B cell (primary cell): Measurements from ENCODE around the gene OR51L1. TPM values are rescaled to one million over a fixed set of nuclear protein-coding genes. Genes with fewer than 3 reads are reported as not detected.

Experiments
- ATAC-seq: fragments of 200-7000 bp; cut with Tn5 transposase; one replicate; pipeline ENCODE4 v1.10.0; 2021; ENCODE audit warnings: low read depth, mild to moderate bottlenecking, moderate number of reproducible peaks, moderate library complexity
- CTCF ChIA-PET: fragments of 350-600 bp; sonication (Branson Sonifier 250); formaldehyde crosslinking; loops from one replicate; lab custom pipeline; 2021; ENCODE audit warnings: antibody characterized with exemption, inconsistent platforms; lab: Charles Lee
- POLR2A ChIA-PET: fragments of 350-600 bp; sonication (Branson Sonifier 250); formaldehyde crosslinking; loops from one replicate; lab custom pipeline; 2021; ENCODE audit warnings: antibody characterized with exemption; lab: Charles Lee
- DNase-seq: peaks from one replicate; pipeline ENCODE4 v3.0.0; 2013
- H2AFZ ChIP-seq: 2 replicates; pipeline ENCODE4 v1.6.1; 2012; ENCODE audit warnings: mild to moderate bottlenecking, low read depth, low read length; ENCODE audit not compliant: insufficient read depth, poor library complexity, severe bottlenecking
- H3K27ac ChIP-seq, 2 donors: 1 replicate in 1 of 2; 2 replicates in 1 of 2; pipeline ENCODE4 v1.5.1; 2012 to 2013; ENCODE audit warnings: low read length in 2 of 2, mild to moderate bottlenecking in 2 of 2, moderate library complexity in 1 of 2
- H3K27me3 ChIP-seq, 4 experiments: fragments of 200-600 bp in 1 of 4; sonication (generic) in 1 of 4; replicated peaks in 1 of 4; 1 replicate in 2 of 4; 2 replicates in 2 of 4; pipeline versions ENCODE4 v1.6.1 to v1.7.0; 2013 to 2016; ENCODE audit warnings: low read length in 3 of 4, mild to moderate bottlenecking in 2 of 4, mixed read lengths in 1 of 4, moderate library complexity in 1 of 4; ENCODE audit not compliant: insufficient read depth in 4 of 4, control insufficient read depth in 3 of 4; ENCODE audit errors: control extremely low read depth in 1 of 4
- H3K36me3 ChIP-seq, 2 experiments: replicated peaks in 1 of 2; 1 replicate in 1 of 2; 2 replicates in 1 of 2; pipeline versions ENCODE4 v1.6.1 to v1.7.1; 2013; ENCODE audit warnings: low read length in 1 of 2; ENCODE audit not compliant: insufficient read depth in 2 of 2, control insufficient read depth in 1 of 2; ENCODE audit errors: control extremely low read depth in 1 of 2, extremely low read depth in 1 of 2
- H3K4me1 ChIP-seq, 2 donors: fragments of 200-600 bp in 1 of 2; sonication (generic) in 1 of 2; 1 replicate in 1 of 2; 2 replicates in 1 of 2; pipeline versions ENCODE4 v1.5.1 to v1.6.1; 2013 to 2017; ENCODE audit warnings: low read length in 2 of 2; ENCODE audit not compliant: control insufficient read depth in 2 of 2, insufficient read depth in 2 of 2
- H3K4me2 ChIP-seq: replicated peaks from 2 replicates; pipeline ENCODE3; 2012; ENCODE audit warnings: mild to moderate bottlenecking, low read depth, low read length; ENCODE audit not compliant: poor library complexity, severe bottlenecking
- H3K4me3 ChIP-seq, 5 experiments: fragments of 200-600 bp in 1 of 5; sonication (generic) in 1 of 5; 1 replicate in 3 of 5; 2 replicates in 2 of 5; pipeline versions ENCODE4 v1.5.1 to v1.7.0; 2011 to 2016; ENCODE audit warnings: low read length in 4 of 5, mild to moderate bottlenecking in 4 of 5, low read depth in 2 of 5, control low read depth in 1 of 5, moderate library complexity in 1 of 5; ENCODE audit not compliant: insufficient read depth in 1 of 5; ENCODE audit errors: control extremely low read depth in 1 of 5, extremely low read depth in 1 of 5
- H3K79me2 ChIP-seq: fragments of 200-600 bp; sonication (generic); one replicate; pipeline ENCODE4 v1.6.0; 2016; ENCODE audit warnings: low read length; ENCODE audit not compliant: control insufficient read depth, insufficient read depth
- H3K9ac ChIP-seq: fragments of 200-600 bp; sonication (generic); 2 replicates; pipeline ENCODE4 v1.6.1; 2017; ENCODE audit warnings: mild to moderate bottlenecking, low read length, moderate library complexity
- H3K9me3 ChIP-seq, 3 donors: one replicate each; pipeline versions ENCODE4 v1.6.1 to v1.7.1; 2013; ENCODE audit warnings: low read length in 2 of 3; ENCODE audit not compliant: control insufficient read depth in 2 of 3, insufficient read depth in 1 of 3; ENCODE audit errors: control extremely low read depth in 1 of 3
- H4K20me1 ChIP-seq: 2 replicates; pipeline ENCODE4 v1.6.0; 2012; ENCODE audit warnings: mild to moderate bottlenecking, low read length; ENCODE audit not compliant: insufficient read depth, control insufficient read depth, poor library complexity, severe bottlenecking
- H3K27ac Mint-ChIP-seq: one replicate; pipeline ENCODE4 v1.8.0; 2021; ENCODE audit warnings: mixed read lengths
- H3K27me3 Mint-ChIP-seq: one replicate; pipeline ENCODE4 v1.8.0; 2021; ENCODE audit warnings: mixed read lengths
- H3K4me1 Mint-ChIP-seq: one replicate; pipeline ENCODE4 v1.8.0; 2021; ENCODE audit warnings: mixed read lengths
- H3K4me3 Mint-ChIP-seq: one replicate; pipeline ENCODE4 v1.8.0; 2021; ENCODE audit warnings: mixed read lengths
- H3K9me3 Mint-ChIP-seq: one replicate; pipeline ENCODE4 v1.8.0; 2022; ENCODE audit warnings: mixed read lengths; ENCODE audit not compliant: insufficient read depth
- EZH2 ChIP-seq: IDR thresholded peaks from 2 replicates; pipeline ENCODE4 v1.6.1; 2012; ENCODE audit warnings: borderline replicate concordance, low read depth, mild to moderate bottlenecking, moderate library complexity, low read length; ENCODE audit not compliant: insufficient read depth, poor library complexity, severe bottlenecking
- WGBS: methylation state at CpG from one replicate; pipeline ENCODE4 v1.1.5; 2013; ENCODE audit warnings: missing lambda C conversion rate; ENCODE audit not compliant: insufficient coverage; 5-methylcytosine and 5-hydroxymethylcytosine counted together
- intact Hi-C: fragments of 100-400 bp; cut with micrococcal nuclease; formaldehyde crosslinking; loops from one replicate; pipeline ENCODE4 v1.10.0; 2022
- polyA plus RNA-seq: library from polyadenylated mRNA; depleted of rRNA; stranded (reverse); fragments of >200 nt; gene quantifications from 2 replicates; pipeline ENCODE4 v1.2.3, GENCODE V29; 2012
- total RNA-seq, 2 donors: library from RNA; stranded (reverse); fragments of 120-200 nt in 1 of 2; gene quantifications; 1 replicate in 1 of 2; 2 replicates in 1 of 2; pipeline versions ENCODE4 v1.2.3 to v1.2.4, GENCODE V29; 2013 to 2022
- TF ChIP-seq, protein P1 (sequence below): fragments of 200-600 bp; IDR thresholded peaks from one replicate; pipeline ENCODE4 v1.8.0; 2022; ENCODE audit warnings: antibody characterized with exemption, mild to moderate bottlenecking

Gene OR51L1
- total and polyA plus RNA-seq, 2 donors (not counting 1 experiment from before 2014, with no cell fraction given) = not detected

DNA sequence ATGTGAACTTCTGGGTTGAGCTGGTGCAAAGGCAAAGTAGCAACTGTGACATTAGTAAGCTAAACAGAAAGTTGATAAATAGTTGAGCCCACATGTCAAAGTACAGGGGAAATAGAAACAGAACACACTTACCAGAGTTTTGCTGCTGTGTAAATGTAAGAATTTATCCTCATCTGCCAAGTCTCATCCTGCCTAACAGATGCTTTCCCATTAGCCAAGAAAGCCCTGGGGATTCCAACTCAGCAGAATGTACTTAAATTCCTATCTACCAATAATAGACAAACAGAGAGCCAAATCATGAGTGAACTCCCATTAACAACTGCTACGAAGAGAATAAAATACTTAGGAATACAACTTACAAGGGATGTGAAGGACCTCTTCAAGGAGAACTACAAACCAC, 31.8 kb upstream of the OR51L1 start:
- H3K36me3 ChIP-seq = no peaks in the 10 kb centered on the region
- no peaks in the 10 kb centered on the region for H3K4me1 ChIP-seq
- H3K4me3 ChIP-seq = no peak overlapping the region
- H4K20me1 ChIP-seq = no peaks in the 10 kb centered on the region
- H3K4me3 Mint-ChIP-seq = no peak overlapping the region
- ATAC-seq = no peak
- no peaks in the 10 kb centered on the region for H3K79me2 ChIP-seq
- no peak overlapping the region for H3K27ac Mint-ChIP-seq
- H3K27me3 Mint-ChIP-seq = no peaks in the 10 kb centered on the region
- no peak overlapping the region for H3K4me2 ChIP-seq
- no peaks in the 10 kb centered on the region for H3K27me3 ChIP-seq
- H3K9me3 Mint-ChIP-seq = peaks cover 6% of the 10 kb centered on the region
- CTCF ChIA-PET = no interaction called here
- WGBS = no CpG with 5 or more reads among the region's 1 CpG
- no peak overlapping the region for H3K9ac ChIP-seq
- no peak for DNase-seq
- no peaks in the 10 kb centered on the region for H3K9me3 ChIP-seq
- POLR2A ChIA-PET = no interaction called here
- no peak for TF ChIP-seq EZH2
- TF ChIP-seq, protein P1, sequence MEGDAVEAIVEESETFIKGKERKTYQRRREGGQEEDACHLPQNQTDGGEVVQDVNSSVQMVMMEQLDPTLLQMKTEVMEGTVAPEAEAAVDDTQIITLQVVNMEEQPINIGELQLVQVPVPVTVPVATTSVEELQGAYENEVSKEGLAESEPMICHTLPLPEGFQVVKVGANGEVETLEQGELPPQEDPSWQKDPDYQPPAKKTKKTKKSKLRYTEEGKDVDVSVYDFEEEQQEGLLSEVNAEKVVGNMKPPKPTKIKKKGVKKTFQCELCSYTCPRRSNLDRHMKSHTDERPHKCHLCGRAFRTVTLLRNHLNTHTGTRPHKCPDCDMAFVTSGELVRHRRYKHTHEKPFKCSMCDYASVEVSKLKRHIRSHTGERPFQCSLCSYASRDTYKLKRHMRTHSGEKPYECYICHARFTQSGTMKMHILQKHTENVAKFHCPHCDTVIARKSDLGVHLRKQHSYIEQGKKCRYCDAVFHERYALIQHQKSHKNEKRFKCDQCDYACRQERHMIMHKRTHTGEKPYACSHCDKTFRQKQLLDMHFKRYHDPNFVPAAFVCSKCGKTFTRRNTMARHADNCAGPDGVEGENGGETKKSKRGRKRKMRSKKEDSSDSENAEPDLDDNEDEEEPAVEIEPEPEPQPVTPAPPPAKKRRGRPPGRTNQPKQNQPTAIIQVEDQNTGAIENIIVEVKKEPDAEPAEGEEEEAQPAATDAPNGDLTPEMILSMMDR = no peak
- H3K4me1 Mint-ChIP-seq = no peaks in the 10 kb centered on the region
- H2AFZ ChIP-seq = no peak overlapping the region
- H3K27ac ChIP-seq = no peak overlapping the region
- intact Hi-C loops = no loop called here

DNA sequence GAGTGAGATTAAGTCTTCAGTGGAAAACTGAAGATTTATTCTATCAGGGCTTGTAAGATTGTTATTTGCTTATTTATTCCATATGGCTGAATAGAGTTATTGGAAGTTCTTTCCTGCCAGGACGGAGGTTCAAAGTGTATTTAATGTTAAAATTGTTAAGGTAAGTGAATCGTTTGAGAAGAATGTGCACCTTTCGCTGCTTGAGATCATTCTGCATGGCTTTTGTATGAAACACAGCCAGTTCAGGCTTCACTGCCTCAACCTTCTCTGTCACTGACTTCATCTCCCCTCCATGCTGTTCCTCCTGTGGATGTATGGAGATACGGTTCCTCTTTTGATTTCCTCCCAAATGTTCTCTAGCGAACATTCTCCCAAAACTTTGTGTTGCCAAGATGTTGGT, 19.2 kb upstream of the OR51L1 start:
- no peaks in the 10 kb centered on the region for H3K79me2 ChIP-seq
- TF ChIP-seq, protein P1 = no peak
- no peak for TF ChIP-seq EZH2
- DNase-seq (no peak), ATAC-seq (no peak)
- Mint-ChIP-seq H3K4me3 (no peak overlapping the region), H3K9me3 (peaks cover 5% of the 10 kb centered on the region), H3K27ac (no peak overlapping the region), H3K27me3 (peaks cover 2% of the 10 kb centered on the region), H3K4me1 (no peaks in the 10 kb centered on the region)
- ChIA-PET POLR2A (no interaction called here), CTCF (no interaction called here)
- H3K4me1 ChIP-seq = no peaks in the 10 kb centered on the region
- no peaks in the 10 kb centered on the region for H3K9me3 ChIP-seq
- H3K9ac ChIP-seq = no peak overlapping the region
- no peaks in the 10 kb centered on the region for H3K27me3 ChIP-seq
- intact Hi-C loops = no loop called here
- WGBS = no CpG with 5 or more reads among the region's 5 CpGs
- no peaks in the 10 kb centered on the region for H3K36me3 ChIP-seq
- no peaks in the 10 kb centered on the region for H4K20me1 ChIP-seq
- H2AFZ ChIP-seq = no peak overlapping the region
- H3K27ac ChIP-seq = no peak overlapping the region
- no peak overlapping the region for H3K4me2 ChIP-seq
- H3K4me3 ChIP-seq = no peak overlapping the region
